Coronary artery (tissue), 2 donors: Measurements from ENCODE around the gene LCP1.

Experiments used
- DNase-seq: peaks from one replicate; pipeline ENCODE4 v3.0.0-alpha.2; 2017; ENCODE audit warnings: low spot score
- H3K27ac ChIP-seq, 2 donors: fragments of 200-600 bp; sonication (generic); one replicate each; pipeline ENCODE4 v1.5.1; 2016 to 2019
- H3K4me3 ChIP-seq: fragments of 200-600 bp; sonication (generic); 2 replicates; pipeline ENCODE4 v1.5.1; 2016; ENCODE audit warnings: mild to moderate bottlenecking, moderate library complexity
- TF ChIP-seq, protein P1 (sequence below): fragments of 200-600 bp; sonication (generic); IDR thresholded peaks from one replicate; pipeline ENCODE4 v1.5.1; 2019; ENCODE audit warnings: antibody characterized with exemption

The LCP1 gene

DNA sequence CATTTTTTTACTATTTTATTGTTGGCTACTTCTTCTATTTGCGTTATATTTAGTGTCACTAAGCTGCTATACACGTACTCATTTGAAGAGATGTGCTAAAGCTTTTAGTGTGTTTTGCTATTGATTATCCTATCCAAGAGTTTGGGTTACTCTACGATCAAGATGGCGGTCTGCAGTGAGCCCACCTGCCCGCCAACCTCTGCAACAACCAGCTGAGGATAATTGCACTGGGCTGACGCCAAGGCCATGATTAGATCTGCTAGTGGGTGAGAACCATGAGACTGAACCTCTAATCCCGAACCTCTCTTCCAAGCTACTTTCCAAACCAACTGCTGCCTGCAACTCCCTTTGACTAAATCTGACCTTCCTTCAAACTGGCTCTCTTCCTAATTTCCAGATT lies 78.9 kb downstream of the LCP1 start:
- TF ChIP-seq, protein P1, sequence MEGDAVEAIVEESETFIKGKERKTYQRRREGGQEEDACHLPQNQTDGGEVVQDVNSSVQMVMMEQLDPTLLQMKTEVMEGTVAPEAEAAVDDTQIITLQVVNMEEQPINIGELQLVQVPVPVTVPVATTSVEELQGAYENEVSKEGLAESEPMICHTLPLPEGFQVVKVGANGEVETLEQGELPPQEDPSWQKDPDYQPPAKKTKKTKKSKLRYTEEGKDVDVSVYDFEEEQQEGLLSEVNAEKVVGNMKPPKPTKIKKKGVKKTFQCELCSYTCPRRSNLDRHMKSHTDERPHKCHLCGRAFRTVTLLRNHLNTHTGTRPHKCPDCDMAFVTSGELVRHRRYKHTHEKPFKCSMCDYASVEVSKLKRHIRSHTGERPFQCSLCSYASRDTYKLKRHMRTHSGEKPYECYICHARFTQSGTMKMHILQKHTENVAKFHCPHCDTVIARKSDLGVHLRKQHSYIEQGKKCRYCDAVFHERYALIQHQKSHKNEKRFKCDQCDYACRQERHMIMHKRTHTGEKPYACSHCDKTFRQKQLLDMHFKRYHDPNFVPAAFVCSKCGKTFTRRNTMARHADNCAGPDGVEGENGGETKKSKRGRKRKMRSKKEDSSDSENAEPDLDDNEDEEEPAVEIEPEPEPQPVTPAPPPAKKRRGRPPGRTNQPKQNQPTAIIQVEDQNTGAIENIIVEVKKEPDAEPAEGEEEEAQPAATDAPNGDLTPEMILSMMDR = no peak
- Histone ChIP-seq H3K27ac (no peak overlapping the region), H3K4me3 (no peak overlapping the region)
- DNase-seq = no peak

DNA sequence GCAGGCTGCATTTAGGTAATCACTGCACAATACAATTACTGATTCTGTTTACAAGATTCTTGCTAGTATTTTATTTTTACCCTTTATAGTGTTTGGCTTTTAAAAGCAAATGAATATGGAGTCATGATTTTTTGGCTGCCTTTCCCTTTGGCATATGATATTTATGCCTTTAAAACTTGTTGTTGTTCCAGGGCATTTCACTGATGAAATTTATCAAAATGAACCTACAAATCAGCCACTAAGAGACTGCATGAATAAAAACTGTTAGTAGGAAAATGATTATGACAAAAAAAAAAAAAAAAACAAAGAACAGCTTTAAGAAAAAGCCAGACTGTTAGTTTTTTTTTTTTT lies 79.7 kb downstream of the LCP1 start:
- no peak overlapping the region for H3K4me3 ChIP-seq
- H3K27ac ChIP-seq = no peak overlapping the region
- TF ChIP-seq, protein P1 = no peak
- no peak for DNase-seq

DNA sequence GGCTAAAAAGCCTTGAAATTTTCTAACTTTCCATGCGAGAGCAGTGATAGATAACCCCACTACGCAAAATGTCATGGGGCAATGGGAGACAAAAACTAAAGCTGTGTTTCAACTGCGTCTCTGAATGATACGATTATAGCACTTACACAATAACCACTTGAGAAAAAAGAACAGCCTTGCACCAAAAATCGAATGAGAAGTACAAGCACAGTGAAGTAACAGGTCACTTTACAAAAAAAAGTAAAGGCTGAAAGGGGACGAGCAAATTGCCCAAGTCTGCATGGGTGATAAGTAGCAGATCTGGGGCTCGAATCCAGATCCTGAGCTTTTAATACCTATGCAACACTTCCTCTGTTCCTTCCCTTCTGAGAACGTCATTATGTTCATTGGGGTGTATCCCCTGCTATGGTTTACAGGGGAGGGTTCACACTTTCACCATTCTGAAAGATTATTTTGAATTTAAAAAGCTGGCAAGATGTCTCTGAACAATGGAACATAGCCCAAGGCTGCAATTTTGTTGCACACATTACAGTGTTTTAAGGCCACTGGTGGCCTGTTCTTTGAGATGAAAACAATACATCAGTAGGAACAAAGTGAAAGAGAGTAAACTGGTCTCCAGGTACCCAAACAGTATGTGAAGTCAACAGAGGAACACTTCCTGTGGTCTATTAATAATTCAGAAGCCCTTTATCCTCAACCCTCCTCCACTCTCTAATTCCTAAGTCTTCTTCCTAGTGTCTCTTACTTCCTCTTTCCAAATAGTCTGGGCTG lies 80.3 kb downstream of the LCP1 start:
- Histone ChIP-seq H3K27ac (no peak overlapping the region), H3K4me3 (no peak overlapping the region)
- TF ChIP-seq, protein P1 = no peak
- DNase-seq = no peak

DNA sequence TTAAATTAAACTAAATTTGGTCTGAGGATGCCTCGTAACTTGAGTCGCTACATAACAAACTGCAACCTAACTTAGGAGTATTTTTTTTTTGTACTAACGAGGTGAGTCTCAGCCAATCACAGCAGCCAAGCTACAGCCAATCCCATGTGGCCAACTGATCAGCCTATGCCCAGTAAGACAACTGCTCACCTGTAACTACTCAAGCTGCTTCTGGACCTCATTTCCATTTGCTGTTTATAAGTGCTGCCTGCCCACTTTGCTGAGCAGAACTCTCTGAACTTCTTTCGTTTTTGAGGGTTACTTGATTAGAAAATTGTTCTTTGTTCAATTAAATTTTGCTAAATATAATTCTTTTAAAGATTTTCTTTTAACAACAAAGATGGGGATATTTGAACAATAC lies 81.0 kb downstream of the LCP1 start:
- Histone ChIP-seq H3K4me3 (no peak overlapping the region), H3K27ac (no peak overlapping the region)
- no peak for DNase-seq
- TF ChIP-seq, protein P1 = no peak

DNA sequence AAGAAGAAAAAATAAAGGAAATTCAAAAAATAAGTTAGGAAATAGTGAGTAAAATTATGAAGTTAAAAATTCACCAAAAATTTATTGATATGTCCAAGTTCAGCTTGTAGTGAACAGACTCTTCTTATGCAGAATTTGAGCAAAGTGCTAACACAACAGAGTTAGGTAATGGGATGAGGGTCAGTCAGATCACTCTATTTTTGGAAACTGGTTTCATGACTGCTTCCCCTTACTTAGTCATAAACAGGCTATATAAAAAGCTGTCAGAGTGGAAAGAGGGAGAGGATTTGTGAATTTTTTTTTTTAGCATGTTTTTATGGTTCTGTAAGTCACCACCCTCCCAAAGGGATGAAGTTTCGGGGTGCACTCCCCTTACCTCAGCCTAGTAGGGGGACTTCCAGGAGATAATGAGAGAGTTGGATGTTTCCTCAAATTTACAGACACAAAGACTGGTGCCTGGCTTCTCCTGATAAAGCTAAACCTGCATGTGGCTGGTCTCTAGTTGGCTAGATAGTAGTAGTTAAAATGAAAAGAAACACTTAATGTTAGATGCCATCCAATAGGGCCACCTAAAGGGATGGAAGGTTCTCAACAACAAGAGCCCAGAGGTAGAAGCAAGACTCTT lies 81.7 kb downstream of the LCP1 start:
- H3K4me3 ChIP-seq = no peak overlapping the region
- no peak for DNase-seq
- TF ChIP-seq, protein P1 = no peak
- H3K27ac ChIP-seq = no peak overlapping the region

DNA sequence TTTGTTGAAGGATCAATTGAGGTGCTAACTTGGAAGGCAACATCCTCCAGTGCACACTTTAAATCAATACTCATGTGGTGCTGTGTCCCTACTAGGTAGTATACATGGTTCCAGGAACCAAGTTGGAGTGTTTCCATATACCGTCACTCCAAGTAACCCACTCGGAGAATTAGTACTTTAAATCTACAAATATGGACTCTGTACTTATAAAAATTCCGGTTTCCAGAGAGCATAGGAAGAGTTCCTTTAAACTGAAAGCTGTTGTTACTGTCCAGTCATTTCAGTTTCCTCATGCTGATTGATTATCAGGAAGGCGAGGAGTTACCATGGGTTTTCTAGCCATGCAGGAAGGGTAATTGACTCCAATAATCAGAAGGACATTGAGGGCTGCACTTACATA lies 84.3 kb downstream of the LCP1 start:
- Histone ChIP-seq H3K4me3 (no peak overlapping the region), H3K27ac (no peak overlapping the region)
- TF ChIP-seq, protein P1 = no peak
- no peak for DNase-seq

DNA sequence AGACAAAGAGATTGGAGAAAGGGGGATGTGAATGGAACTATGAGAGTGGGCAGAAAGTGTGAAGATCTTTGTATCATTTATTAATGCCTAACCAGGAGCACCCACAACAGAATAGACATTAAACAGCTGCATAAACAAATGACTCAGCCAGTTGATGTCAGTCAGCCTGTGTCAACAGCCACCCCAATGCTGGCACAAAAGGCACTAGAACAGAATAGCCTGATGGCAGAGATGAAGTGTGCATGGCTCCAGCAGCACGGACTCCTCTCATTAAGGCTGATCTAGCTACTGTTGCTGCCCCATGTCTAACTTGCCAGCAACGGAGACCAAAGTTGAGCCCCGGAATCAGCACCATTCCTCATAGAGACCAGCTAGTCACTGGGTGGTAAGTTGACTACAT lies 85.0 kb downstream of the LCP1 start:
- no peak for DNase-seq
- TF ChIP-seq, protein P1 = no peak
- Histone ChIP-seq H3K27ac (no peak overlapping the region), H3K4me3 (no peak overlapping the region)
